ENCODE results near the gene HMX3. TPM values are rescaled to one million over a fixed set of nuclear protein-coding genes. Genes with fewer than 3 reads are reported as not detected.

Gene HMX3
- total RNA-seq, 2 experiments from 2014 or later: 0.45 to 0.69 TPM

- Mint-ChIP-seq H3K9me3 (no peaks in the 10 kb centered on the region), H3K27me3 (peaks cover 91% of the 10 kb centered on the region), H3K36me3 (ENCODE audit: low read depth) (no peaks in the 10 kb centered on the region), H3K4me3 (no peak overlapping the region), H3K27ac (no peak overlapping the region), H3K4me1 (ENCODE audit: low read depth) (peaks cover 59% of the 10 kb centered on the region)
- TF ChIP-seq CTCF (IDR thresholded peaks at IDR 0.05): no peak
- no peak for ATAC-seq
- ChIA-PET POLR2A (no interaction called here), CTCF (interaction anchor here (4.1 kb wide), 1 partner anchor 7 kb away, joined by 24 read pairs; the partner anchor contains the start of gene HMX2)
- DNase-seq: no peak
- intact Hi-C loops (cut with micrococcal nuclease): loop anchor here (5.0 kb wide), 1 partner anchor 240 kb away; no protein-coding TSS in a partner anchor
These were observed 6.3 kb downstream of the HMX3 start for GRCh38 chr10:123141791-123142700.

GRCh38 chr10:123142701-123143161 is 7.0 kb downstream of the HMX3 start:
- no peaks in the 10 kb centered on the region for H3K9me3 Mint-ChIP-seq
- H3K36me3 Mint-ChIP-seq (ENCODE audit: low read depth): no peaks in the 10 kb centered on the region
- POLR2A ChIA-PET: no interaction called here
- H3K27ac Mint-ChIP-seq: no peak overlapping the region
- peaks cover 92% of the 10 kb centered on the region for H3K27me3 Mint-ChIP-seq
- no peak for TF ChIP-seq CTCF (IDR thresholded peaks at IDR 0.05)
- CTCF ChIA-PET: no interaction called here
- ATAC-seq (no peak), DNase-seq (peak; percentile 15)
- peaks cover 60% of the 10 kb centered on the region for H3K4me1 Mint-ChIP-seq (ENCODE audit: low read depth)
- intact Hi-C loops (cut with micrococcal nuclease): loop anchor here (5.0 kb wide), 1 partner anchor 240 kb away; no protein-coding TSS in a partner anchor
- no peak overlapping the region for H3K4me3 Mint-ChIP-seq

GRCh38 chr10:123143162-123143824 is 7.5 kb downstream of the HMX3 start:
- no peak for ATAC-seq

GRCh38 chr10:123143825-123144168 is 8.0 kb downstream of the HMX3 start:
- H3K9me3 Mint-ChIP-seq: no peaks in the 10 kb centered on the region
- intact Hi-C loops (cut with micrococcal nuclease): loop anchor here (5.0 kb wide), 1 partner anchor 239 kb away; no protein-coding TSS in a partner anchor
- no peak overlapping the region for H3K4me3 Mint-ChIP-seq
- peaks cover 63% of the 10 kb centered on the region for H3K4me1 Mint-ChIP-seq (ENCODE audit: low read depth)
- DNase-seq: no peak
- CTCF ChIA-PET: interaction anchor here (1.7 kb wide), 1 partner anchor 10 kb away, joined by 8 read pairs; no protein-coding TSS in a partner anchor
- no peak overlapping the region for H3K27ac Mint-ChIP-seq
- ATAC-seq: no peak
- no peaks in the 10 kb centered on the region for H3K36me3 Mint-ChIP-seq (ENCODE audit: low read depth)
- H3K27me3 Mint-ChIP-seq: peaks cover 86% of the 10 kb centered on the region
- POLR2A ChIA-PET: no interaction called here
- TF ChIP-seq CTCF (IDR thresholded peaks at IDR 0.05): no peak

More at GRCh38 chr10:123143162-123143824, 7.5 kb downstream of the HMX3 start:
- Mint-ChIP-seq H3K27ac (no peak overlapping the region), H3K9me3 (no peaks in the 10 kb centered on the region), H3K4me1 (ENCODE audit: low read depth) (peaks cover 63% of the 10 kb centered on the region), H3K4me3 (no peak overlapping the region), H3K36me3 (ENCODE audit: low read depth) (no peaks in the 10 kb centered on the region), H3K27me3 (peaks cover 89% of the 10 kb centered on the region)
- ChIA-PET POLR2A (no interaction called here), CTCF (interaction anchor here (1.7 kb wide), 1 partner anchor 9 kb away, joined by 8 read pairs; no protein-coding TSS in a partner anchor)
- no peak for DNase-seq
- TF ChIP-seq CTCF (IDR thresholded peaks at IDR 0.05): no peak
- intact Hi-C loops (cut with micrococcal nuclease): loop anchor here (5.0 kb wide), 1 partner anchor 239 kb away; no protein-coding TSS in a partner anchor
